ENCODE data around the gene CDH13.

CDH13 gene

DNA sequence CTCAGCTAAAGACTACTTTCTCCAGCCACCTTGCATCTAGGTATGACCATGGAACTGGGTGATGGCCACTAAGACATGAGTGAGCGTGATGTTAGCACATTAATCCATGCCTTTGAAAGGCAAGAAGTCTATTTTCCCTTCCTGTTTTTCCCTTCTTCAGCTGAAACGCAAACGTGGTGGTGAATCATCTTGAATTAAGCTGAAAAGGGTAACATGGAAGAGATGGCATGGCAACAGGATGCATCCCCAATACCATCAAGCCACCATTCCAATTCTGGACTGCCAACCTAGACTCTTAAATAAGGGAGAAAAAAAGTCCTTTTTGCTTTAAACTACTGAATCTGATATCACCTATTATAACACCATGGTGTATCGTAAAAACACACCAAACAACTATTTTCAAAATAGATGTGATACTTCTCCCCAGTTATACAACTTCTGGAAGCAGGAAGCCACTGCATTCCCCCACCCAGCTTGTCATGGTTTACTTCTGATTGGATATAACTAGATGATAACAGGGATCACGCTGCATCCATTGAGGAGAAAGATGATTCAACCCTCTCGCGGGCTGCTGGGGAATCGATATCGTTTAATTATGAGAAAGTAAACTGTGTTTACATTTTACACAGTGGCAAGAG lies 368.6 kb downstream of the CDH13 start:
- TF ChIP-seq POLR2AphosphoS5 (IDR thresholded peaks at IDR 0.05; ENCODE audit: low read depth, low read length) = no peak
- no peak for TF ChIP-seq TAF1 (IDR thresholded peaks at IDR 0.05; ENCODE audit: borderline replicate concordance, insufficient read depth, low read length)
- TF ChIP-seq SIN3A (IDR thresholded peaks at IDR 0.05; ENCODE audit: borderline replicate concordance, insufficient read depth, low read length) = no peak
- TF ChIP-seq REST (IDR thresholded peaks at IDR 0.05; ENCODE audit: insufficient read depth in 1 of 2, low read depth in 2 of 2, low read length in 2 of 2) = no peak
- no peak for TF ChIP-seq FOXP2 (optimal IDR thresholded peaks at IDR 0.05; ENCODE audit: borderline replicate concordance, extremely low read depth, extremely low read length, insufficient read depth)

DNA sequence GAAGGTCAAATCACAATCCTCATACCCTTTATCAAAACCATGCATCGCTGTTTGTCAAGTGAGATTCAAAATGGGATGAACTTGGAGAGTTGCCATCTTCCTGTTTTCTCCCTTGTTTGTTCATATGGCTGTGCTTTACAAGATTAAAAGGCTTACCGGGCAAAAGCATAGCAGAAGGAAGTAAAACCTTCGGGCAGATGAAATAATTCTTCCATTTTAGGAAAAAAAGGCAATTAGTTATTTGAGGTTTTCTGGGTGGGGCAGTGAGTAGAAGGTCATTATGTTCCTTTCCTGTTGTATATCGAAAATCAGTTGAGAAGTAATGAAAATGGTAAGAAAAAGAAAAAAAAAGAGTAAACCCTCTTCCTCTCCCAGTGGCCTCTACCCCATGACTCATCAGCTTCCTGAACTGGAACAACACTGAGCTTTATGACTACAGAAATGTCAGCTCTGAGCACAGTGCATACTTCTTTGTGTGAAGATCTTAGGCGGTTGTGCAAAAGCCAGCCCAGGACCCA lies 369.2 kb downstream of the CDH13 start:
- TF ChIP-seq TAF1 (IDR thresholded peaks at IDR 0.05; ENCODE audit: borderline replicate concordance, insufficient read depth, low read length) (no peak), SIN3A (IDR thresholded peaks at IDR 0.05; ENCODE audit: borderline replicate concordance, insufficient read depth, low read length) (no peak; the same call in 1 of the 2 replicates), POLR2AphosphoS5 (IDR thresholded peaks at IDR 0.05; ENCODE audit: low read depth, low read length) (0 out of 2 replicates have a peak, but pooled peaks have one; percentile 22), REST (IDR thresholded peaks at IDR 0.05; ENCODE audit: insufficient read depth in 1 of 2, low read depth in 2 of 2, low read length in 2 of 2) (no peak), FOXP2 (optimal IDR thresholded peaks at IDR 0.05; ENCODE audit: borderline replicate concordance, extremely low read depth, extremely low read length, insufficient read depth) (no peak)

- TF ChIP-seq POLR2AphosphoS5 (IDR thresholded peaks at IDR 0.05; ENCODE audit: low read depth, low read length) (no peak), TAF1 (IDR thresholded peaks at IDR 0.05; ENCODE audit: borderline replicate concordance, insufficient read depth, low read length) (no peak), FOXP2 (optimal IDR thresholded peaks at IDR 0.05; ENCODE audit: borderline replicate concordance, extremely low read depth, extremely low read length, insufficient read depth) (no peak), REST (IDR thresholded peaks at IDR 0.05; ENCODE audit: insufficient read depth in 1 of 2, low read depth in 2 of 2, low read length in 2 of 2) (no peak), SIN3A (IDR thresholded peaks at IDR 0.05; ENCODE audit: borderline replicate concordance, insufficient read depth, low read length) (no peak)
Observed at GRCh38 chr16:82996814-82997213, 370.0 kb downstream of the CDH13 start.

DNA sequence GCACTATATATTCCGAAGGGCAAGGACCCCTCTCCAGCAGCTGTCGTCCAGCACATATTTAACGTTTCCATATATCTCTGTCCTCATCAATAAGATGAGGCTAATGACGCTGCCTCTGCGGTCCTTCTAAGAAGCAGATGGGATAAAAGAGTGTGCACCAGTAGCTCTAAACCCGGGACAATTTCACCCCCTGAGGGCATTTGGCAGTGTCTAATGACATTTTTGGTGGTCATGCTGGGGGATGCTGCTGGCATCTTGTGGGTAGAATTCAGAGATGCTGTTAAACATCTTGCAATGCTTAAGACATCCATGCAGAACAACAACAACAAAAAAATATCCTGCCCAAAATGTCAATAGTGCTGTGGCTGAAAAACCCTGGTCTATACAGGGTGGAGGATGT lies 372.9 kb downstream of the CDH13 start:
- TF ChIP-seq POLR2AphosphoS5 (IDR thresholded peaks at IDR 0.05; ENCODE audit: low read depth, low read length) (no peak), TAF1 (IDR thresholded peaks at IDR 0.05; ENCODE audit: borderline replicate concordance, insufficient read depth, low read length) (no peak), REST (IDR thresholded peaks at IDR 0.05; ENCODE audit: insufficient read depth in 1 of 2, low read depth in 2 of 2, low read length in 2 of 2) (no peak), FOXP2 (optimal IDR thresholded peaks at IDR 0.05; ENCODE audit: borderline replicate concordance, extremely low read depth, extremely low read length, insufficient read depth) (no peak), SIN3A (IDR thresholded peaks at IDR 0.05; ENCODE audit: borderline replicate concordance, insufficient read depth, low read length) (no peak)
